ENCODE measurements around the gene DAD1.
A peak's percentile ranks its signal among the peaks of the same experiment; 100 is the strongest.
"Not testable (repeated sequence)": the region's sequence is repeated elsewhere in the genome, so short reads cannot be mapped to it uniquely, and the experiment has no call there.

The DAD1 gene

GRCh38 chr14:22589096-22589839, at the start of gene DAD1:
TSS of gene DAD1 (minus strand) at chr14:22589224. CDS start at chr14:22589157, 67 bp downstream.
- Histone ChIP-seq H2AFZ (ENCODE audit: low read depth, low read length) (peak within 1 kb of the TSS; percentile 86), H3K27me3 (ENCODE audit: low read depth, low read length) (peaks cover 5% of the 10 kb centered on the region), H3K4me3 (ENCODE audit: low read length) (peak within 1 kb of the TSS; percentile 97), H3K4me2 (ENCODE audit: low read length) (peak within 1 kb of the TSS; percentile 99), H3K9ac (ENCODE audit: low read length) (peak within 1 kb of the TSS; percentile 95), H3K79me2 (ENCODE audit: low read length) (peaks cover 47% of the 10 kb centered on the region), H3K36me3 (replicated peaks; ENCODE audit: low read depth, low read length) (peaks cover 12% of the 10 kb centered on the region), H3K4me1 (ENCODE audit: low read length) (peaks cover 21% of the 10 kb centered on the region), H4K20me1 (ENCODE audit: insufficient read depth, low read length) (peaks cover 32% of the 10 kb centered on the region), H3K9me3 (ENCODE audit: insufficient read depth, low read length) (no peaks in the 10 kb centered on the region), H3K27ac (ENCODE audit: low read length) (peak within 1 kb of the TSS; percentile 56)
- no peak for TF ChIP-seq EZH2phosphoT487 (IDR thresholded peaks at IDR 0.05; ENCODE audit: low read depth)
- no peak for TF ChIP-seq CTCF (IDR thresholded peaks at IDR 0.05; ENCODE audit: low read depth, low read length)

GRCh38 chr14:22635980-22636379, 47.0 kb upstream of the DAD1 start:
- H3K9me3 ChIP-seq (ENCODE audit: insufficient read depth, low read length); H3K4me1 ChIP-seq (ENCODE audit: low read length); H3K79me2 ChIP-seq (ENCODE audit: low read length); H3K27ac ChIP-seq (ENCODE audit: low read length); H3K4me3 ChIP-seq (ENCODE audit: low read length); H3K9ac ChIP-seq (ENCODE audit: low read length); H3K27me3 ChIP-seq (ENCODE audit: low read depth, low read length); H4K20me1 ChIP-seq (ENCODE audit: insufficient read depth, low read length); H2AFZ ChIP-seq (ENCODE audit: low read depth, low read length); H3K4me2 ChIP-seq (ENCODE audit: low read length); H3K36me3 ChIP-seq (replicated peaks; ENCODE audit: low read depth, low read length): not testable (repeated sequence)

- no peak overlapping the region for H3K9ac ChIP-seq (ENCODE audit: low read length)
These were observed 45.3 kb upstream of the DAD1 start for GRCh38 chr14:22634233-22634900.

GRCh38 chr14:22630486-22630885, 41.5 kb upstream of the DAD1 start:
- no peak overlapping the region for H2AFZ ChIP-seq (ENCODE audit: low read depth, low read length)
- H3K4me3 ChIP-seq (ENCODE audit: low read length) = no peak overlapping the region
- no peaks in the 10 kb centered on the region for H4K20me1 ChIP-seq (ENCODE audit: insufficient read depth, low read length)
- TF ChIP-seq CTCF (IDR thresholded peaks at IDR 0.05; ENCODE audit: low read depth, low read length) (no peak), EZH2phosphoT487 (IDR thresholded peaks at IDR 0.05; ENCODE audit: low read depth) (no peak)
- no peaks in the 10 kb centered on the region for H3K9me3 ChIP-seq (ENCODE audit: insufficient read depth, low read length)
- H3K36me3 ChIP-seq (replicated peaks; ENCODE audit: low read depth, low read length) = no peaks in the 10 kb centered on the region
- H3K9ac ChIP-seq (ENCODE audit: low read length) = no peak overlapping the region
- H3K4me2 ChIP-seq (ENCODE audit: low read length) = no peak overlapping the region
- H3K27ac ChIP-seq (ENCODE audit: low read length) = no peak overlapping the region
- H3K4me1 ChIP-seq (ENCODE audit: low read length) = no peaks in the 10 kb centered on the region
- H3K79me2 ChIP-seq (ENCODE audit: low read length) = no peaks in the 10 kb centered on the region
- peaks cover 21% of the 10 kb centered on the region for H3K27me3 ChIP-seq (ENCODE audit: low read depth, low read length)

More at GRCh38 chr14:22634233-22634900, 45.3 kb upstream of the DAD1 start:
- Histone ChIP-seq H3K27me3 (ENCODE audit: low read depth, low read length) (peaks cover 9% of the 10 kb centered on the region; the same call in 1 of the 2 replicates), H4K20me1 (ENCODE audit: insufficient read depth, low read length) (no peaks in the 10 kb centered on the region), H3K4me2 (ENCODE audit: low read length) (no peak overlapping the region), H3K9me3 (ENCODE audit: insufficient read depth, low read length) (no peaks in the 10 kb centered on the region), H3K4me1 (ENCODE audit: low read length) (no peaks in the 10 kb centered on the region), H3K27ac (ENCODE audit: low read length) (no peak overlapping the region), H2AFZ (ENCODE audit: low read depth, low read length) (no peak overlapping the region), H3K4me3 (ENCODE audit: low read length) (no peak overlapping the region), H3K36me3 (replicated peaks; ENCODE audit: low read depth, low read length) (no peaks in the 10 kb centered on the region), H3K79me2 (ENCODE audit: low read length) (no peaks in the 10 kb centered on the region)
- TF ChIP-seq EZH2phosphoT487 (IDR thresholded peaks at IDR 0.05; ENCODE audit: low read depth) (no peak), CTCF (IDR thresholded peaks at IDR 0.05; ENCODE audit: low read depth, low read length) (no peak)
